HUES48 (cell line): ENCODE results near the gene NAA50.

ENCODE experiments used
- H3K27ac ChIP-seq: one replicate; pipeline ENCODE4 v1.7.0; 2013; ENCODE audit warnings: low read depth, low read length, inconsistent platforms
- H3K27me3 ChIP-seq: 2 replicates; pipeline ENCODE4 v1.6.1; 2013; ENCODE audit warnings: mild to moderate bottlenecking, low read length; ENCODE audit not compliant: control insufficient read depth, insufficient read depth
- H3K36me3 ChIP-seq: 2 replicates; pipeline ENCODE4 v1.6.1; 2013; ENCODE audit warnings: low read length; ENCODE audit not compliant: control insufficient read depth, insufficient read depth
- H3K4me1 ChIP-seq: 2 replicates; pipeline ENCODE4 v1.6.1; 2013; ENCODE audit warnings: mild to moderate bottlenecking, low read length; ENCODE audit not compliant: control insufficient read depth, insufficient read depth
- H3K4me3 ChIP-seq: 2 replicates; pipeline ENCODE4 v1.5.1; 2013; ENCODE audit warnings: mild to moderate bottlenecking, low read depth, low read length
- H3K9ac ChIP-seq: 2 replicates; pipeline ENCODE4 v1.6.1; 2013; ENCODE audit warnings: mild to moderate bottlenecking, low read depth, low read length, moderate library complexity
- H3K9me3 ChIP-seq: 2 replicates; pipeline ENCODE4 v1.6.1; 2013; ENCODE audit warnings: low read length; ENCODE audit not compliant: control insufficient read depth, insufficient read depth

Gene NAA50

GRCh38 chr3:113741620-113742019 lies 4.4 kb downstream of the NAA50 start:
- Histone ChIP-seq H3K36me3 (peaks cover 11% of the 10 kb centered on the region), H3K9ac (no peak overlapping the region), H3K4me1 (peaks cover 54% of the 10 kb centered on the region), H3K27ac (no peak overlapping the region), H3K27me3 (no peaks in the 10 kb centered on the region), H3K9me3 (no peaks in the 10 kb centered on the region), H3K4me3 (no peak overlapping the region)

- Histone ChIP-seq H3K4me3 (no peak overlapping the region), H3K9me3 (no peaks in the 10 kb centered on the region), H3K9ac (no peak overlapping the region), H3K27ac (no peak overlapping the region), H3K4me1 (peaks cover 57% of the 10 kb centered on the region), H3K27me3 (no peaks in the 10 kb centered on the region), H3K36me3 (peaks cover 11% of the 10 kb centered on the region)
Measured at GRCh38 chr3:113741086-113741485, 5.0 kb downstream of the NAA50 start.

DNA sequence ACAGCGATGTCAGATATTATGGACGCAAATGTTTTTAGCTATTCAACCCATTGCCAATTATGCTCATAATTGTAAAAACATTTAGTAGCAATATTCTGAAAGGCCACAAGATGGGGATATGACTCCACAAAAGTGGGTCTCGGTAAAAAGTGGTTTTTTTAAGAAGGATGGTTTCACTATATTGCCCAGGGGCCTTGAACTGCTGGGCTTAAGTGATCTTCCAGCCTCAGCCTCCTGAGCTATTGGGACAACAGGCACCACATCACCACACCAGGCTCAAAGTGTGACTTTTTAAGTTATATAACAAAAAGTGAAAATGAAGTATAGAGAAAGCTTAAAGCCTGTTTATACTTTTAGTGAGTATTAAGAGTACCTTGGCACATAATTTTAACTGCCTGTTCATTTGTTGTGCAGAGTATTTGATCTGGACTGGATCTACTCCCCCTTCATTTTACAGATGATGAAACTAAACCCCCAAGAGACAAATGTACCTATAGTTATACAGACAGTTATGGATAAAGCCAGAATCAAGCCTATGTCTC lies 9.4 kb downstream of the NAA50 start:
- no peak overlapping the region for H3K4me3 ChIP-seq
- H3K9me3 ChIP-seq, result no peaks in the 10 kb centered on the region
- no peak overlapping the region for H3K9ac ChIP-seq
- peaks cover 51% of the 10 kb centered on the region for H3K4me1 ChIP-seq
- H3K27me3 ChIP-seq, result no peaks in the 10 kb centered on the region
- H3K36me3 ChIP-seq, result peaks cover 13% of the 10 kb centered on the region
- no peak overlapping the region for H3K27ac ChIP-seq

DNA sequence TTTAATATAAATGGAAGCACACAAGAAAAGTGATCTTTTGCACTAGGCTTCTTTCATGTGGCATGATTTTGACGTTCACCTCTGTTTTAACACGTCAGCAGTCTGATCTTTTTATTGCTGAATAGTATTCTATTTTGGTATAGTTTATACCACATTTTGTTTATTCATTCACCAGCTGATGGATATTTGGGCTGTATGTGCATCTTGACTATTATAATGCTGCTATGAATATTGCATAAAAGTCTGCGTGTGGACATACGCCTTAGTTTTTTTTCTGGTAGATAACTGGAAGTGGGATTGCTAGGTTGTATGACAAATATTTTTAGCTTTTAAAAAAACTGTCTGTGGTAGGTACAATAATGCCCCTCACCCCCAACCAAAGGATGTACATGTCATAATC lies 14.4 kb downstream of the NAA50 start:
- Histone ChIP-seq H3K36me3 (peaks cover 26% of the 10 kb centered on the region), H3K9me3 (no peaks in the 10 kb centered on the region), H3K4me3 (no peak overlapping the region), H3K27me3 (no peaks in the 10 kb centered on the region), H3K4me1 (peaks cover 26% of the 10 kb centered on the region), H3K27ac (no peak overlapping the region), H3K9ac (no peak overlapping the region)

DNA sequence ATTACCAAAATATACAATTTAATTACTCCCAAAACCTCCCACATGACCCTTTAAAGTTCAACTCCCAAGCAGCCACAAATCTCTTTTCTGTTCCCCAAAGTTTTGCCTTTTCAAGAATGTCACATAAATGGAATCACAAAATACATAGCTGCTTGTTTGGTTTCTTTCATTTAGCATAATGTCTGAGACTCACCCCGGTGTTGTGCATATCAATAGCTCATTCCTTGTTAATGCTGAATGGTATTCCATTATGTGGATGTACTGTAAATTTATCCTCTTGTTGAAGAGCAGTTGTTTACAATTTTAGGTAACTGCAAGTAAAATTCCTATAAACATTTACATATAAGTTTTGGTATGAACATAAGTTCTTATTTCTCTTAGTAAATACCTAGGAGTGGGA lies 15.5 kb downstream of the NAA50 start:
- H3K27me3 ChIP-seq, result no peaks in the 10 kb centered on the region
- peaks cover 26% of the 10 kb centered on the region for H3K36me3 ChIP-seq
- peak overlapping the region; percentile 25 for H3K27ac ChIP-seq
- H3K9ac ChIP-seq, result no peak overlapping the region
- H3K4me1 ChIP-seq, result peaks cover 17% of the 10 kb centered on the region
- H3K9me3 ChIP-seq, result no peaks in the 10 kb centered on the region
- no peak overlapping the region for H3K4me3 ChIP-seq

DNA sequence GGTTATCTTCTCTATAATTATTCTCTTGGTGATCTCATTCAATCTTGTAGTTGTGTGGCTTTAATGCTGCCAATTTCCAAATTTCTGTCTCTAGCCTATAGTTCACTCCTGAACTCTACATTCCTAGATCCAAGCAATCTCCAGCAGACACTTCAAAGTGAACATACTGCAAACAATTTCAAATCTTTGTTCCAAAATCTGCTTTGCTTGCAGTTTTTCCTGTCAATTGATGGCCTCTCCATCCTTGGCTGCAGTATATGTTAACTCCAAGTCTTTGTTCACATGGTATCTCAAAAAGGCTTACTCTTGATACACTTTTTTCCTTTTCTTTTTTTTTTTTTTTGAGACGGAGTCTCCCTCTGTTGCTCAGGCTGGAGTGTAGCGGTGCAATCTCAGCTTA lies 17.4 kb downstream of the NAA50 start:
- H3K4me3 ChIP-seq, result no peak overlapping the region
- H3K27me3 ChIP-seq, result no peaks in the 10 kb centered on the region
- H3K4me1 ChIP-seq, result peaks cover 14% of the 10 kb centered on the region
- no peak overlapping the region for H3K9ac ChIP-seq
- H3K27ac ChIP-seq, result no peak overlapping the region
- no peaks in the 10 kb centered on the region for H3K9me3 ChIP-seq
- H3K36me3 ChIP-seq, result peaks cover 29% of the 10 kb centered on the region

DNA sequence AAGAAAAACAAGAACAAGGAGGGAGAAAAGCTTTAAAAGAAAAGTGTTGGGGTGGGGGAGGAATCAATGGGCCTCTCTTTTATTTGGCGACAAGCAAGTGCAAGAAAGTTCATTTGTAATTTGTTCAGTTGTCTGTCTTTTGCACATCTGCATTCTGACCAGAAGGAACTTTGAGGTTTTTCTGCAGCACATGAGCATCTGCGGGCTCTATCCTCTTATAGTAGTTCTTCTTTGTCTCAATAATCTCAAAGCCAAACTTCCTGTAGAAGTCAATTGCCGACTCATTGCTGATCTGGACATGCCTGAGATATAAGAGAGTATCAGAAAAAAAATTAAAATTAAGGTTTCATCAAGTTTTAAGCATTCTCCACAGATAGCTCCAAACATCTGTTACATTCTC lies 24.4 kb downstream of the NAA50 start:
- H3K4me3 ChIP-seq, result no peak overlapping the region
- peaks cover 67% of the 10 kb centered on the region for H3K36me3 ChIP-seq
- H3K27ac ChIP-seq, result no peak overlapping the region

GRCh38 chr3:113719758-113720157 lies 26.3 kb downstream of the NAA50 start:
- no peaks in the 10 kb centered on the region for H3K4me1 ChIP-seq
- peaks cover 73% of the 10 kb centered on the region for H3K36me3 ChIP-seq
- no peak overlapping the region for H3K4me3 ChIP-seq
- no peaks in the 10 kb centered on the region for H3K9me3 ChIP-seq
- no peak overlapping the region for H3K27ac ChIP-seq
- no peak overlapping the region for H3K9ac ChIP-seq
- no peaks in the 10 kb centered on the region for H3K27me3 ChIP-seq

More for the DNA sequence above, 24.4 kb downstream of the NAA50 start:
- no peaks in the 10 kb centered on the region for H3K4me1 ChIP-seq
- H3K9ac ChIP-seq, result no peak overlapping the region
- no peaks in the 10 kb centered on the region for H3K9me3 ChIP-seq
- H3K27me3 ChIP-seq, result no peaks in the 10 kb centered on the region

- Histone ChIP-seq H3K27ac (no peak overlapping the region), H3K4me1 (no peaks in the 10 kb centered on the region), H3K36me3 (peaks cover 73% of the 10 kb centered on the region)
Measured at GRCh38 chr3:113719294-113719693, 26.8 kb downstream of the NAA50 start.

GRCh38 chr3:113717818-113718217 lies 28.2 kb downstream of the NAA50 start:
- H3K9ac ChIP-seq, result no peak overlapping the region
- no peak overlapping the region for H3K4me3 ChIP-seq
- no peaks in the 10 kb centered on the region for H3K27me3 ChIP-seq
- H3K36me3 ChIP-seq, result peaks cover 58% of the 10 kb centered on the region
- no peaks in the 10 kb centered on the region for H3K4me1 ChIP-seq
- H3K27ac ChIP-seq, result no peak overlapping the region
- no peaks in the 10 kb centered on the region for H3K9me3 ChIP-seq

More at GRCh38 chr3:113719294-113719693, 26.8 kb downstream of the NAA50 start:
- Histone ChIP-seq H3K9ac (no peak overlapping the region), H3K27me3 (no peaks in the 10 kb centered on the region), H3K4me3 (no peak overlapping the region), H3K9me3 (no peaks in the 10 kb centered on the region)

- Histone ChIP-seq H3K27me3 (no peaks in the 10 kb centered on the region), H3K27ac (no peak overlapping the region), H3K4me3 (no peak overlapping the region), H3K4me1 (no peaks in the 10 kb centered on the region), H3K9me3 (no peaks in the 10 kb centered on the region), H3K9ac (no peak overlapping the region), H3K36me3 (peaks cover 53% of the 10 kb centered on the region)
Measured at GRCh38 chr3:113717308-113717707, 28.7 kb downstream of the NAA50 start.

- H3K4me1 ChIP-seq, result no peaks in the 10 kb centered on the region
- no peak overlapping the region for H3K27ac ChIP-seq
- no peaks in the 10 kb centered on the region for H3K27me3 ChIP-seq
- H3K4me3 ChIP-seq, result no peak overlapping the region
- H3K9me3 ChIP-seq, result no peaks in the 10 kb centered on the region
- no peak overlapping the region for H3K9ac ChIP-seq
- H3K36me3 ChIP-seq, result peaks cover 27% of the 10 kb centered on the region
Measured at GRCh38 chr3:113714702-113715101, 31.3 kb downstream of the NAA50 start.
